Renal pelvis (tissue), 4 donors: ENCODE data around the gene LOXL1. TPM values are rescaled to one million over a fixed set of nuclear protein-coding genes. Genes with fewer than 3 reads are reported as not detected.

Source experiments
- DNase-seq: peaks from one replicate; pipeline ENCODE4 v3.0.0-alpha.2; 2013
- polyA plus RNA-seq, 3 donors: library from polyadenylated mRNA; unstranded; fragments of 120-200 nt; gene quantifications; one replicate each; pipeline ENCODE4 v1.2.1, GENCODE V29; 2013; ENCODE audit not compliant: insufficient read length in 3 of 3

Gene LOXL1
- polyA plus RNA-seq, 3 donors, result 68.0 to 92.2 (median 73.6) TPM

GRCh38 chr15:73894133-73894814 lies 32.0 kb upstream of the LOXL1 start:
- no peak for DNase-seq

DNA sequence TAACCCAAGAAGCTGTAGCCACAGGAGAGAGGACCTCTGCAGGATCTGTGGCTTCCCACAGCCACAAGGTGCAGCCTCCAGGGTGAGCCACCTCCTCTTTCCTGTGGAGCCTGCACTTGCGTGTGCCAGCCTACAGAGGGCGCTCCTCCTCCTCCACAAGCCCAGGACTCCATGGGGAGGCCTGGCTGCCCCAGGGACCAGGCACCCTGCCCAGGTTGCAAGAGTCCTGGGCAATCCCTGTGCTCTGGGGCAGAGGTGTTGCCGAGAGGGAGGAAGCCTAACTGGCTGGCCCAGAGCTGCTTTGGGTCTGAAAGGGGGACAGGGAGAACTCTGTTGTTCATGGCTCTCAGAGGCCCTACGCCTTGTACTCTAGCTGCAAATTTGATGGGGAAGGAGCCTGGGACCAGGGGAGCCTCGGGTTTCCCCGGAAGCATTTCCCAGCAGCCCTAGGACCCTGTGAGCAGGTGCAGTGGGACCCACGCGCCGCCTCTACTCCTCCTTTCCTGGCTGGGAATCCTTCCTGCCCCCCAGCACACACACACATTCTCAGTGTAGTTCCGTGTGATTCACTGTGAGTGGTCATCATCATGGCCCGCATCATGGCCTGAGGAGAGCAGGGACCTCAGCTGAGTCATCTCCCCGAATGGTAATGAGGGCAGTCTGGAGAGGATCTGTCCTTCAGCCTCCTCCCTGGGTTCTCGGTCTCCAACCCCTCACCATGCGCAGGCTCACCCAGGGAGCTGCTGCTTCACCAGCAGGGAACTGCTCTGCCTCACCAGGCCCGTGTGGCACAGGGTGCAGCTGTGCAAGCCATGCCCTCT lies 28.6 kb upstream of the LOXL1 start:
- no peak for DNase-seq

DNA sequence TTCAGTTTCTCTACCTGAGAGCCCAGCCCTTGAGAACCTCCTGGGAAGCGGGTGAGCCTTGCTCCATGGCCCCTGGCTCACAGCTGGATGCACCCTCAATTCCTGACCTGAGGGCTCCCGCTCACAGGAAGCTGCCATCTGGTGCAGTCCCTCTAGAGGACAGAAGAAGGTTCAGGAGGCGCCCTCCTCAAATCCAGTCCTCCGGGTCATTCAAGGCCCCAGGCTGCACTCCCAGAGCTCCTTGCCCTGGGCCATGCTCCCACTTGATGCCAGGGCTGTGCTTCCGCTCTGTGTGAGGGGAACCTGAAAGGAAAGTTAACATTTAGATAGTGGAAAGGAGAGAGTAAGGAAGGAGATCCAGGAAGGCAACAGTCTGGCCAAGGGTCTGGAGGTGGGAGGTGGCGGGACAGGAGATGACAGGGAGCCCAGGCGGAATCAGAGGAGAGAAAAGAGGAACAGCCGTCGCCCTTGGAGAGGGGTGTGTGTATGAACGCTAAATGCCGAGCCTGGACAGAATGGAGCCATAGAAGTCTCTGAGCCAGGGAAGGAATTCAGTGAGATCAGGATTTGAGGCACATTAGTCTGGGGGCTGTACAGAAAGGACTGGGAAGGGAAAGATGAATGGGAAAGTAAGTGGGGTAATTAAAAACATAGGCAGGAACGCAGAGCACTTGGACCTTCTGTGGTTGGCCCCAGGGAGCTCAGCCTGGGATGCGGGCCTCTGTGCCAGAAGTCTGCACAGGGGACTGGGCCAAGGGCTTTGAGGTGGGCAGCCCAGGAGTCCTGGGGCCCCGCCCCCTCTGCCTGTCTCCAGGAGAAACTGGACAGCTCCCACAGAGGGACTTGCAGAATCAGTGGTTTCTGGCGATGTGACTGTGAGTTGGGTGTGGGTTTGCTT lies 26.8 kb upstream of the LOXL1 start:
- no peak for DNase-seq

GRCh38 chr15:73900095-73900712 lies 26.1 kb upstream of the LOXL1 start:
- DNase-seq, result no peak

DNA sequence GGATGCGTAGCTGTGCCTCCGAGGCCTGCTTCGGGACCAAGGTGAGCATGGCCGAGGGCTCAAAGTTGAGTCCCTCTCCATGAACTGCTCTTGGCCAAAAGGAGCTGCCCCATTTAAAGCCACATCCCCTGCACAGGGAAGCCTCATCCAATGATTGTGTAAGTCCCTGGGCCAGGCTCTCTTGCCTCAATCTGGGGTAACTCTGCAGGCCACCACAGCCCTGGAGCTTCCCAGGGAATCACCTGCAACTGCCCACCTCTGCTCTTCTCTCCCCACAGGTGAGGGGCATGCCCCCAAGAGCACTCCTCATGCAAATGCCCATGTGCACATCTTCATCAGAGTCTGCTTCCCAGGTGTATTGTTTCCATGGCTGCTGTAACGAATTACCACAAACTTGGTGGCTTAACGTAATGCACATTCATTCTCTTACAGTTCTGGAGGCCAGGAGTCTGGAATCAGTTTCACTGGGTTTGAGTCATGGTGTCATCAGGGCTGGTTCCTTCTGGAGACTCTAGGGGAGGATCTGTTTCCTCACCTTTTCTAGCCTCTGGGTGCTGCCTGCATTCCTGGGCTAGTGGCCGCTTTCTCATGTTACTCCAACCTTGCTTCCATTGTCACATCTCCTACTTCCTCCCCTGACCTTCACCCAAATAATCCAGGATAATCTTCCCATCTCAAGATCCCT lies 25.0 kb upstream of the LOXL1 start:
- no peak for DNase-seq

DNA sequence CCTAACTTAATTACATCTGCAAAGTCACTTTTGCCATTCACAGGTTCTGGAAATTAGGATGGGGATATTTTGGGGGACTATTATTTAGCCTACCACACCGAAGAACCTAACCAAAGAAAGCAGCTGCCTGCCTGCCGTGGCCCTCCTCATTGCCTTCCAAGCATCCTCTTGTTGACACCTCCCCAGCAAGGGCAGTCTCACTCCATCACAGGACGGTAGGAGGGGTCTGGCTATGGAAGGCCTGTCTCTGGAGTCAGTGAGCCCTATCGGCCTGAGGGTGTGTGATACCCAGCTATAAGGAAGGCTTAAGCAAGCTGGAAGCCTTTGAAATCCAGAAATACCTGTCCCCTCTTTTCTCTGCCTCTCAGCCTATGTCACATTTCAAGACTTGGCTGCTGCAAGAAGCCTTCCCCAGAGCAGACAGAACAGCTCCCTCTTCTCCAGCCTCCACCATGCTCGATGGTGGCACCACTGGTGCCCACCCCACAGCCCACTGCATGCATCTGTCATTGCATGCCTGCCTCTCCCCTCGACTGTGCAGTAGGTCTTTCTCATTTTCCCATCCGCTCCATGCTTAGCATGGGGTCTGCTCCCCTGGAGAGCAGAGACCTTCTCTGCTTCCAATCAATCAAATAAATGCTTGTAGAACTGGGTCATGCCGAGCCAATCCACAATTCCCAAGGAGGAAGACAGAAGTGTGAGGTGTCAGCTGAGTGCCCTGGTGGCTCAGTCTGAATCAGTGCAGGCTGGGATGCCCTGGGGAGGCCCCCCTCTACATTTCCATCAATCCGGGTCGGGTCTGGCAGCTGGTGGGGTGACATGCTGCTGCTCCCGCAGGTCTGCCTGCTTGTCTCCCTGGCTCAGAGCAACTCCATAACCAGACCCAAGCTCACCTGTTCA lies 23.9 kb upstream of the LOXL1 start:
- no peak for DNase-seq

- DNase-seq, result no peak
Observed at GRCh38 chr15:73904026-73904815, 22.0 kb upstream of the LOXL1 start.

- DNase-seq, result no peak
Observed at GRCh38 chr15:73905225-73905827, 20.9 kb upstream of the LOXL1 start.

- DNase-seq, result no peak
Observed at GRCh38 chr15:73906346-73907034, 19.8 kb upstream of the LOXL1 start.

- no peak for DNase-seq
Observed at GRCh38 chr15:73907035-73907408, 19.2 kb upstream of the LOXL1 start.

DNA sequence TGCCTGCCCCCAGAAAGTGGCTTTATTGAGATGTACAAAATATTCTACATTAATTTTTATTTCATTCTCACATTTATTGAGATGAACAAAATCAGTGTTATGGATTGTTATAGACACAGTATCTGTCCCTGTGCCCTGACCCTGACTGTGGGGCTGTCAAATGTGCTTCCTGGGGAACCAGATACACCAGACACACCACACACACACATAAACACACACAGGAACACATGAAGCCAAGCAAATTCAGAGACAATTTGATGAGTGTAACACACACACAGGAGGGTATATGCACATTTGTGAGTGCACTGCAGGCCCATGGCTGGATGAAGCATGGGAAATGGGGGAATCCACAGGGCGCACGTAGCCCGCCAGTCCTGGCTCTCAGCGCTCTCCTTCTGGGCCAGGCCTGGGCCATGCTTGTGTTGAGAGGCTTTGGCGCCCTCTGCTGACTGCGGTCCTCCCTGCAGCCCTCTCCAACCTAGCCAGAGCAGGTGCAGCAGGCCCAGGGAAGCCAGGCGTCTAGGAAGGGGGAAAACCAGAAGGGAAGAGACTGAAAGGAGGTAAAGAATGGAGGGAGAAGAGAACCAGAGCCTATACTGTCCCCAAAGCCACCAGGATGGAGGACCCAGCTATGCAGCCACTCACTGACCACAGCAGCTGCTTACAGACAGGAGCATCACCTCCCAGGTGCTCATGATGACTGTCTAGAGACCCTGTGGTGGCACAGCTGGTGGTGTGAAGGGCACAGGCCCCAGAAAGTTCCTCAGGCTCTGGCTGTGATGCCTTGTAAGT lies 18.0 kb upstream of the LOXL1 start:
- DNase-seq, result peak; percentile 65

- no peak for DNase-seq
Observed at GRCh38 chr15:73908822-73909122, 17.5 kb upstream of the LOXL1 start.

- DNase-seq, result no peak
Observed at GRCh38 chr15:73909651-73910050, 16.6 kb upstream of the LOXL1 start.

DNA sequence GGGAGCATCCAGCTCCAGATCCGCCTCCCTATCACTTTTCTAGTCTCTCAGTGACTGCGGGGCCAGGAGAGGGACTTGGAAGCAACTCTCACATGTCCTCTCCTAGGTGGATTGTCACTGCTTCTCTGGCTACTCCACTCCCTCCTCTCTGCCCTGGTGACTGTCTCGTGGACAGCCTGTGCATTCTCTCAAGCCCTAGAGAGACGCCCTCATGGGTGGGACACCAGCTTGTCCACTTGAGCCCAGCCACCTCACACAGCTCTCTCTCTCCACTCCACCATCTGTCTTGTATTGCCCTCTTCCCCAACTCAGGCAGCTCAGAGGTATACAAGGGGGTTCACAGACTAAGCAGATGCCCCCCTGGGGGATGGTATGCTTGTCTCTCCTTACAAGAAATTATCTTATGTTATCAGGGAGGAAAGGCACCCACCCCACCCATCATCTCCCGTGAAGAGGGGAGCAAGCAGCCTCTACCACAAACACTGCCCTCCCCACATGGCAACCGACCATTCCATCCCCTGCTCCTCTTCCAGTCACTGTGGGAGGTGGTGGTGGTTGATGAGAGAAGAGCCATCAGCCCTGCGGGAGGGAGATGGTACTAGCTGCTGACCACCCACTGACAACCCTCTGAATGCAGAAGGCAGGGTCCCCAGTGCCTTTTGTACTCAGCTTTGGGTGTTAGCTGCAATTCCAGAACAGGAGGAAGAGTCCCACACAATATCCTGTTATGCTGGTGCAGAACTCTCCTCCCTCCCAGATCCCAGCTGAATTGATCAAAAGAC lies 15.5 kb upstream of the LOXL1 start:
- no peak for DNase-seq

DNA sequence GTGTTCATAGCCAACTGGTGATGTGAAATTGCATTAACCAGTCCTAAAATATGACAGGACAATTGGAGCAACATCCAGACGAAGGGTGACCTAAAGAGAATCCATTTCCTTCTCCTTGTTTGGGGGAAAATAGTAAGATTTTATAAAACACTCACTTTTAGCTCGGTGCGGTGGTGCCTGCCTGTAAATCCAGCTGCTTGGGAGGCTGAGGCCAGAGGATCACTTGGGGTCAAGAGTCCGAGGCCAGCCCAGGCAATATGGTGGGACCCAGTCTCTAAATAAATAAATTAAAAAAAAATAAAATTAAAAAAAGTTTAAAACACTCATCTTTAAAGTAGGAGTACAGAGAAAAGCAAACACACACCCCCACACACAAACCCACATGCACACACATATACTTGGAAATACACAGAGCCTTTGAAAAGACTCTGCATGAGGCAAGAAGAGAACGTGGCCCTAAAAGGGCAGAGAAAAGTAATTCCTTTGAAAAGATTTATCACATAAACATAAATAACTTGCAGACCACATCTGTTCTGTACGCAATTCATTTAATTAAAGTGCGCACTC lies 14.1 kb upstream of the LOXL1 start:
- no peak for DNase-seq

DNA sequence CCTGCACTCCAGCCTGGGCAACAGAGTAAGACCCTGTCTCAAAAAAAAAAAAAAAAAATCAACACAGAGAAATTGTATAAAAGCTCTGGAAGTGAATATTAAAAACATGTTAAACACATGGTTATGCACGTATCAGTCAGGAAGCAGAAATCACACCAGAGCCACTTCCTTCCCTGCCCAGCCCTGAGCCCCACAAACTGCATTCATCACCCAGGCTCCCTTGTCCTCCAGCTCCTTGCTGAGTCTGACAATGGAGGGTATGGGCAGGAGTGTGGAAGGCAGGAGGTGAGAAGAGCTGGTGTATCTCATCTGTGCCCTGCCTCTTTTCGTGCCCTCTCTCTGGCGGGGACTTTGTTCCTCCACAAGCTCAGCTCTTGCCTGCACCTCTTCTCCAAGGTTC lies 12.1 kb upstream of the LOXL1 start:
- DNase-seq, result no peak

- no peak for DNase-seq
Observed at GRCh38 chr15:73915082-73915481, 11.2 kb upstream of the LOXL1 start.
